GM12864 (cell line): ENCODE data around the gene RNF19B.

Experiments used
- DNase-seq: peaks from one replicate; pipeline ENCODE4 v3.0.0-alpha.2; 2011; ENCODE audit warnings: low read depth
- H3K4me3 ChIP-seq: 2 replicates; pipeline ENCODE4 v1.5.1; 2011; ENCODE audit warnings: mild to moderate bottlenecking, low read depth, low read length, control low read depth
- TF ChIP-seq, protein P1 (sequence below): IDR thresholded peaks from 2 replicates; pipeline ENCODE4 v1.5.1; 2011; ENCODE audit warnings: low read depth, mild to moderate bottlenecking, moderate library complexity, low read length, control low read depth, inconsistent platforms; ENCODE audit errors: missing control alignments

RNF19B gene

DNA sequence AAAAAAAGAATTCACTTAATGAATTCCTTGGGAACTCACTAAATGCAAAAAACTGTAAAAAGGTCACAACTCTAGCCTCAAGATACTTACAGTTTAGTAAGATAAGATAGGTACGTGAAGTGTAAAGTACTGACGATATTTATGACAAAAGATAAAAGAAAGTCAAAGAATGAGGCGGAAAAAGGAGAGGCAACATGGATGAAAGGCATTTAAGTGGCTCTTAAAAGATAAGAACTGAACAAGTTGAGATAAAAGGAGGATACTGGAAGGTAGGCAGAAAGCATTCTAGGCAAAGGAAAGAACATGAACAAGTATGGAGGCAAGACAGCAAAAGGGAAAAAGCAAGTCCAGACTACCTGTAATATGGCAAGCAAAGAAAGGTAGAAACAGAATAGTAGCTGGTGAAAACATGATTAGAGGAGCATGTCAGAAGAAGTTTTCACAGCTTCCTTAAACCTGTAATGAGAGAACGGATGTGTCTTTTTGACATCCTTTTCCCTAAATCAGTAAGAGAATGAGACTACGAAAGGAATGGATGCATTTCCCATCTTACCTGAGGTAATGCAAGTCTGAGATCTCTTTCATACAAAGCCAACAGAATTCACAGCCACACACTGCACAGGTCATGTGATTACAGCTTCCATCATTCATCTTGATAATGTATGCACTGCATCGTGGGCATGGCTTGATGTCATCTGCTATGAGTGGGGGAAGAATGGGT lies 16.8 kb downstream of the RNF19B start:
- TF ChIP-seq, protein P1, sequence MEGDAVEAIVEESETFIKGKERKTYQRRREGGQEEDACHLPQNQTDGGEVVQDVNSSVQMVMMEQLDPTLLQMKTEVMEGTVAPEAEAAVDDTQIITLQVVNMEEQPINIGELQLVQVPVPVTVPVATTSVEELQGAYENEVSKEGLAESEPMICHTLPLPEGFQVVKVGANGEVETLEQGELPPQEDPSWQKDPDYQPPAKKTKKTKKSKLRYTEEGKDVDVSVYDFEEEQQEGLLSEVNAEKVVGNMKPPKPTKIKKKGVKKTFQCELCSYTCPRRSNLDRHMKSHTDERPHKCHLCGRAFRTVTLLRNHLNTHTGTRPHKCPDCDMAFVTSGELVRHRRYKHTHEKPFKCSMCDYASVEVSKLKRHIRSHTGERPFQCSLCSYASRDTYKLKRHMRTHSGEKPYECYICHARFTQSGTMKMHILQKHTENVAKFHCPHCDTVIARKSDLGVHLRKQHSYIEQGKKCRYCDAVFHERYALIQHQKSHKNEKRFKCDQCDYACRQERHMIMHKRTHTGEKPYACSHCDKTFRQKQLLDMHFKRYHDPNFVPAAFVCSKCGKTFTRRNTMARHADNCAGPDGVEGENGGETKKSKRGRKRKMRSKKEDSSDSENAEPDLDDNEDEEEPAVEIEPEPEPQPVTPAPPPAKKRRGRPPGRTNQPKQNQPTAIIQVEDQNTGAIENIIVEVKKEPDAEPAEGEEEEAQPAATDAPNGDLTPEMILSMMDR, result no peak
- no peak for DNase-seq
- H3K4me3 ChIP-seq, result no peak overlapping the region

DNA sequence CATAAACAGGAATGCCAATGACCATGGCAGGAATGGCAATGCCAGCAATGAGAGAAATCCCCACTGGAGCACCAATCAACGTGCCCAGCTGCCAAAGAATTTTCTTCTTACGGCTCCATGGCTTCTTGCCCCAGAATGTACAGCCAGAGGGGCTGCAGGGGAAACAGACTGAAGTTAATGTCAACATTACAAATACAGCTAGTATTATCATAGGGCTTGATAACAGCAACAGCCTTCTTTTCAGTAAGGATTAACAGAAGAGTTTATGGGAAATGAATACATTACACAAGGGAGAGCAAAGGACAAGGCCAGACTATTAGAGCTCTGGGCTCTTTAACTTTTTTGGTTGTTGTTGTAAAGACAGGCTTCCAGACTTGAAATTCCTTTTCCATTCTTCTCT lies 18.2 kb downstream of the RNF19B start:
- TF ChIP-seq, protein P1, result no peak
- DNase-seq, result no peak
- no peak overlapping the region for H3K4me3 ChIP-seq

DNA sequence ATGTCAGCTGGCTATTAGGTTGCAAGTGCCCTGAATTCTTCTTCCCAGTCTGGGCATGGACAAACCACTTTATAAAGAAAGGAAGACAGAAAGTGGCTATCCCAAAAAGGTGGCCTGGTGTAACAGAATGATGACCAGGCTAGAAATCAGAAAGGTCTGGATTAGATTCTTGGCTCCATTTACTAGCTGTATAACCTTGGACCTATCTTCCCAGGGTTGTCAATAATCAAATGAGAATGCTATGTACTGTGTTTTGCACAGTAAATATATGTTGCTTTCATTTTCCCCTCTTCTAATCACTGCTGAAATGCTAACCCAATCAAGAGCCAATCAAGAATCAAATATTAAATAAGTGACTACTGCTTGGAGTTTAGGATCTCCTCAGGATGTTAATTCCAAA lies 20.4 kb downstream of the RNF19B start:
- DNase-seq, result no peak
- H3K4me3 ChIP-seq, result no peak overlapping the region
- TF ChIP-seq, protein P1, result no peak

DNA sequence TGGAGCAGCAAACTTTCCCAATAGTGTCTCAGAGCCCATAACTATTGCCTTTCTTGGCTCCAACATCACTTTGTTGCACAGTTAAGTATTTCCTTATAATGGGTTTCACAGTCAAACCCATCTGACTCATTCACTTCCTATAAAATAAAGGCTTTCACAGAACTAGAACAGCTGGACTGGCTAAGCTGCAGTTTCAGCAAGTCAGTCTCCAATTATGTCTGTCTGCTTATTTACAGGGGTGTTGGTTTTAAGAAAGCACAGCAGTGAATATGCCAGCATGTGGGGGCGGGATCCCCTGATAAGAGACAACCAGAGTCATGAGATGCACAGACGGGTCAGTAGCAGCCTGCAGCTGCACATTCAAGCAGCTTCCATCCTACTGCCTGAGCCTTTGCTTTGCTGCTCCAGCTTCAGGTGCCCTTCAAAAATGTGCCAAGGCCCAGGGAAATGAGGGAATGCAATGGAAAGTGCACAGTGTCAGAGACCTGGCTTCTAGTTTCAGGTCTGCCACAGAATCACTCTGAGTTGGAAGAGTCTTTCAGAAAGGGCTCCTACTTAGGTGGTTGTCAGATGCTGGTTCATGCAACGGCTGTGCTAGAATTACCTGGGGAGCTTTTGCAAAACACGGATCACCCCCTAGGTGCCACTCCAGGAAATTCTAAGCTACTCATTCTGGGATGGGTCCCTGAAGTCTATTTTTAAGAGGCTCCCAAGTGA lies 24.8 kb downstream of the RNF19B start:
- no peak for DNase-seq
- TF ChIP-seq, protein P1, result no peak
- no peak overlapping the region for H3K4me3 ChIP-seq

DNA sequence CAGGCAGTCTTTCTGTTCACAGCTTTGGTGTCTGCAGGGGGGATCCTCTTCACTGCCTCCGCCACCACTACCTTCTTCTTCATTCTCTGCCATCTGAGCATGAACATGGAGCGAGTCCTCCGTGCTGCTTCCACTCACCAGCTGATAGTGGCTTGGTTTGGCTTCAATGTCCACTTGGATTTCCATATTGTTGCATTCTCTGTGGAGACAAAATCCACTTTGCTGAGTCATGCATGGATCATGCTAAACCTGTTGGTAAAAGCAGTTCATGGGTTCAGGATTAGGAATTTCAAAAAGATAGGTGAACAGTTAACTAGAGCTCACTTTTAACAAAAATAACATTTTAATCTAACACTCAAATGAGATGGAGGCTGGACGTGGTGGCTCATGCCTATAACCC lies 27.5 kb downstream of the RNF19B start:
- DNase-seq, result no peak

DNA sequence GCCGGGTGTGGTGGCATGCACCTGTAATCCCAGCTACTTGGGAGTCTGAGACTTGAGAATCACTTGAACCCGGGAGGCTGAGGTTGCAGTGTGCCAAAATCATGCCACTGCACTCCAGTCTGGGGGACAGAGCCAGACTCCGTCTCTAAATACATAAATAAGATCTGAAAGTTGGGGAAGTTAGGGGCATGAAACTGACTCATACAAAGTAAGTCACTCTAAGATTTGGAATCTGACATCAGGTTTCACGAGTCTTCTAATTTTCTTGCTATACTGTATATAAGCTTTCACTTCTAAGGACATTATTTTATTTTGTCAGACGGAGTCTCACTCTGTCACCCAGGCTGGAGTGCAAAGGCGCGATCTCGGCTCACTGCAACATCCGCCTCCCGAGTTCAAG lies 30.1 kb downstream of the RNF19B start:
- no peak overlapping the region for H3K4me3 ChIP-seq
- TF ChIP-seq, protein P1, result no peak
- DNase-seq, result no peak

More for the DNA sequence above, 27.5 kb downstream of the RNF19B start:
- H3K4me3 ChIP-seq, result no peak overlapping the region
- TF ChIP-seq, protein P1, result no peak
